NCI-H128 (cell line): ENCODE results near the gene CIDEB.
"Not testable (repeated sequence)": the region's sequence is repeated elsewhere in the genome, so short reads cannot be mapped to it uniquely, and the experiment has no call there.

Source experiments
- DNase-seq: peaks from one replicate; lab custom pipeline; 2025; ENCODE audit not compliant: unreplicated experiment; lab: John Stamatoyannopoulos, UW

Gene CIDEB, protein sequence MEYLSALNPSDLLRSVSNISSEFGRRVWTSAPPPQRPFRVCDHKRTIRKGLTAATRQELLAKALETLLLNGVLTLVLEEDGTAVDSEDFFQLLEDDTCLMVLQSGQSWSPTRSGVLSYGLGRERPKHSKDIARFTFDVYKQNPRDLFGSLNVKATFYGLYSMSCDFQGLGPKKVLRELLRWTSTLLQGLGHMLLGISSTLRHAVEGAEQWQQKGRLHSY

DNA sequence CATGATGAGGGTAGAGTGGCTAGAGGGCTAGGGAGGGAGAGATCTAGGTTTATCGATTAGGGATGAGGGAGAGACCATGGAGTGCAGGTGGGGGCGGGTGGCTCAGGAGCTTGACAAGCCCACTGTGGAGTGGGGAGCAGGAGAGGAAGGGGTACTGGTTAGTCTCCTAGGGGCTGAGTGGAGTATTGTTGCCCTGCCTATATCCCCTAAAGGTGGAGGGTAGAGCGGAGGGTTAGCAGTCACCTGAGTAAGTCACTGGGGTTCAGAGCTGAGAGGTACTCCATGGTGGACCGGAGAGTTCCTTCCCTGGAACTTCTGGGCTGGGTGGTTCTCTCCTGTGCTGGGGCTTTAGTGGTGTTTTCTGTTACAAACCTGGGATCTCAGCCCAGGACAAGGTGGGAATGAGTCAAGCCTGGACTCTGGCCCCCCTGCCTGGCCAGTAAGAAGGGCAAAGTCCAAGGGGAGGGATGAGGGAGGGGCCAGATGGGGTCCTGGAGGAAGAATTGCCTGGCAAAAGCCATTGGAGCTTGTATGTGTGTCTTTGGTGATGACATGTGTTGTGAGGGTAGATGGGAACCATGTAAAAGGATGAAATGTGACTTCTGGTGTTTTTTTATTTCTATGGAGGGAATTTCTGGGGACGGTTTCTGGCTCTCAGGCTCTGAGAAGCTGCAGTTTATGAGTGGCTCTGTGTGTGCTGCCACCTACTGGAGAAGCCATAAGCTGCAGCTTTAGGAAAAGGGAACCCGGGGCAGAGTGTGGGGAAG, at the start of gene CIDEB:
Gene CIDEB, minus strand, starts transcription at position 403 of the 767 bp plus-strand sequence. Its CDS starts 119 bp downstream, at position 284.
- peak; percentile 20 for DNase-seq

DNA sequence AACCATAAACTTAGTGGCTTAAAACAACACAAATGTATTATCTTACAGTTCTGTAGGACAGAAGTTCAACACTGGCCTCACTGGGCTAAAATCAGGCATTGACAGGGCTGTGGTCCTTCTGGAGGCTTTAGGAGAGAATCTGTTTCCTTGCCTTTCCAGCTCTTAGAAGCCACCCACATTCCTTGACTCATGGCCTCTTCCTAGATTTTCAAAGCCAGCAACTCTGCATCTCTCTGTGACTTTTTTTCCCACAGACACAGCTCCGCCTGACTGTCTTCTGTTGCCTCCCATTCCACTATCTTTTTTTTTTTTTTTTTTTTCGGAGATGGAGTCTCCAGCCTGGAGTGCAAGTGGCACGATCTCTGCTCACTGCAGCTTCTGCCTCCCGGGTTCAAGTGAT, 48.4 kb upstream of the CIDEB start:
- DNase-seq: no peak

DNA sequence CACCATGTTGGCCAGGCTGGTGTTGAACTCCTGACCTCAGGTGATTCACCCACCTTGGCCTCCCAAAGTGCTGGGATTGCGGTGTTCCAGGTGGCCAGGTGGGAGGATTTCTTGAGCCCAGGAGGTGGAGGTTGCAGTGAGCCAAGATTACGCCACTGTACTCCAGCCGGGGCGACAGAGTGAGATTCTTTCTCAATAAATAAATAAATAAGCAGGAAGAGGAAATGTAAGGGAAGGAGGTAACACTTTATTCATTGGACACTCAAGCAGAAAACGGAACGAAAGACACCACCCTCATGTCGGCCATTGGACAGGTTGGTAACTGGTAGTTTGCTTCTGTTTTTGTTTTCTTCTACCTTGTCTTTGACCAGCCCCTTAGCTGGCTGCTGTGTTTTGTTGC, 47.2 kb upstream of the CIDEB start:
- DNase-seq: no peak

DNA sequence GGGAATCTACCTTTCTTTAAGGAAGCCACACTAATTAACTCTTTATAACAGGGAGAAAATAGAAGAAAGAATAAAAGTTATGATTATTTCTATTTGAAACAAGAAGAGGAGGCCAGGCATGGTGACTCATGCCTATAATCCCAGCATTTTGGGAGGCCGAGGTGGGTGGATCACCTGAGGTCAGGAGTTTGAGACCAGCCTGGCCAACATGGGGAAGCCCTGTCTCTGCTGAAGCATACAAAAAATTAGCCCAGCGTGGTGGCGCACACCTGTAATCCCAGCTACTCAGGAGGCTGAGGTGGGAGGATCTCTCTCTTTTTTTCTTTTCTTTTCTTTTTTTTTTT, 46.7 kb upstream of the CIDEB start:
- not testable (repeated sequence) for DNase-seq

DNA sequence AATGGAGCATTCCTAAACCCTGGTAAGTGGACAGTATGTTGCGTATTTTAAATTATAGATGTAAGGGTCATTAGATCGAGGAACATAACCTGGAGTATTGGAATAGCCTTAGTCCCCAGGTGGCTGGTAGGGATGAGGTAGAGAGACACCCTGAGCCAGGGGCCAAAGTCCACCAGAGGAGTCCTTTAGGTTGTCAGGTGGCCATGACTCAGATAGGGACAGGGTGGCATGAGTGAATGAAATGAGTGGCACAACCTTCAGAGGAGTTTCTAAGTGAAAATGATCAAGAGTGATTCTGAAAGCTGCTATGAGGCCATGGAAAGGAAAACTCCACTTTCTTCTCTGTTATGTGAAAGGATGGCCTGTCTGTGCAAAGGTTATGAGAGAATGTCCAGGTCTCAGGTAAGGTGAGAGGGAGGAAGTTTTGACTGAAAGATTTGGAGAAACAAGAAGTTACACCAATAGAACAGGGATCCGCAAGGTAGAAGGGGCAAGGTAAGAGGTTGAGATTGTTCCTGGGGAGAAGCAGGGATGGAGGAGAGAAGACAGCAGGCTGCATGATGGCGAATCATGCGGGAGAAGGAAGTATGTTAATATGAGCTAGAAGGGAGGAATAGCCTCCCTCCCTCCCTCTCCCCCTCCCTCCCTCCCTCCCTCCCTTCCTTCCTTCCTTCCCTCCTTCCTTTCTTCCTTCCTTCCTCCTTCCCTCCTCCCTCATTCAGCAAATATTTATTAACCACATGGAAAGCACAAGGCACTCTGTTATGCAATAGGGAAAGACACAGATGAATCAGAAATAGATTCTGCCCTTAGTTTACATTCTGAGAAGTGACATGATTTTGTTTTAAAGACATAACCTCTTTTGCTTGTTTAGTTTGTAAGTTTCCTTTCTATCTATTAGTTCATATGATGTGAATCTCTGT, 46.0 kb upstream of the CIDEB start:
- no peak for DNase-seq

DNA sequence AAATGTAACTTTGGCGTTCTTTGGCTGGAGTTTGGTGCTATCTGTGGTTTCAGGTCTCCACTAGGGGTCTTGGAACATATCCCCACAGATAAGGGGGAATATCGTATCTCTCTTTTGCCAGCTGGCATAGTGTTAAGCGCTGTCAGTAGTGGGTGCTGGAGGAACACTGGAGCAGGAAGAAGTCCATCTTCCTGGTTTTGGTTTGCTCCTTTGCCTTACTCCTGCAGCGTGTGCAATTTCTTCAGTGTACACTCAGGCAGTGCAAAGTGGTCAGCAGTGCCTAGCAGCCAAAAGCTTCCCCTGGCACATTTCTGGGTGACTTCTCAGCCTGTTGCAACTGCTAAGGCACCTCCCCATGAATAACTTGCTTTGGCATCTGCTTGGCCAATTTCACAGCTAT, 43.7 kb upstream of the CIDEB start:
- DNase-seq: no peak

DNA sequence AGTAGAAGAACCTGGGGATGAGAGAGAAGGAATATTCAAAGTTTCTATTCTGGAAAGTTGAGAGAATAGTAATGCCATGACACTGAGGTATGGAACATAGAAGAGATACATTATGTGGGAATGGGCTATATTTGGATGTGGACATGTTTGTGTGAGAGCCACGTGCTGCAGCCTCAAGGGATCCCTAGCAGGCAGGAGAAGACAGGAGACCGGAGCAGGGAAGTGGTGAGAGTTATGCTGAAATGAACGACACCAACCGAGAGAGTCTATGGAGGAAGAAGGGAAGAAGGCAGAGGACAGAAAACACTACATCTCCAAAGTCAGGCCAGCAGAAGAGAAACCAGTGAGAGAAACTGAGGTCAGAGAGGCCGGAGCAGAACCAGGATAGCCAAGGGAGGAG, 42.0 kb upstream of the CIDEB start:
- DNase-seq: no peak

DNA sequence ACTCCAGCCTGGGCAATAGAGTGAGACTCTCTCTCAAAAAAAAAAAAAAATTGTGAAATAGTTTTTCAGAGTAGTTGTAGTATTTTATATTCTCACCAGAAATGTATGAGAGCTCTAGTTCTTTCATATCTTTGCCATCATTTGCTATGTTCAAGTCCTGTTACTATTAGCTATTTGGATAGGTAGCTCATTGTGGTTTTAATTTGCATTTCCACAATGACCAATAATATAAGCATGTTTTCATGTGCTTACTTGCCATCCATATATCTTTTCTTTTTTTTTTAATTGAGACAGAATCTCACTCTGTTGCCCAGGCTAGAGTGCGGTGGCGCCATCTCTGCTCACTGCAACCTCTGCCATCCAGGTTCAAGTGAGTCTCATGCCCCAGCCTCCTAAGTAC, 40.4 kb upstream of the CIDEB start:
- DNase-seq: no peak

DNA sequence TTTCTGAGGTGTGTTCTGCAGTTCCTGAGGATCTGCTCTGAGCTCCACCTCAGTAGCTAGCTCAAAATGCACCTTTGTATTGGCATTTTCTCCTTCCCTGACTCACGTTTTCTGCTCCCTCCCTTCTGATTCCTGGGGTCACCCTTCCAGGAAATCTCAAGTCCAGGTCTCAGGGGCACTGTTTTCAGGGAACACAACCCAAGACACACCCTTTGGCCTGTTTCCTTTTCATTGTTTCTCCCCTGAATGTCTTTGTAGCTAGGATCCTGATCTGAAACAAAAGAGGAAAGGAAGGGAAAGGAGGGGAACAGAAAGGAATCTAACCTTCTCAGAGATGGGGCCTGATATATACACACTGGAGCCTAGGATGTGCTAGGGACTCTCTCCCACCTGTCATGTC, 39.4 kb upstream of the CIDEB start:
- DNase-seq: no peak

DNA sequence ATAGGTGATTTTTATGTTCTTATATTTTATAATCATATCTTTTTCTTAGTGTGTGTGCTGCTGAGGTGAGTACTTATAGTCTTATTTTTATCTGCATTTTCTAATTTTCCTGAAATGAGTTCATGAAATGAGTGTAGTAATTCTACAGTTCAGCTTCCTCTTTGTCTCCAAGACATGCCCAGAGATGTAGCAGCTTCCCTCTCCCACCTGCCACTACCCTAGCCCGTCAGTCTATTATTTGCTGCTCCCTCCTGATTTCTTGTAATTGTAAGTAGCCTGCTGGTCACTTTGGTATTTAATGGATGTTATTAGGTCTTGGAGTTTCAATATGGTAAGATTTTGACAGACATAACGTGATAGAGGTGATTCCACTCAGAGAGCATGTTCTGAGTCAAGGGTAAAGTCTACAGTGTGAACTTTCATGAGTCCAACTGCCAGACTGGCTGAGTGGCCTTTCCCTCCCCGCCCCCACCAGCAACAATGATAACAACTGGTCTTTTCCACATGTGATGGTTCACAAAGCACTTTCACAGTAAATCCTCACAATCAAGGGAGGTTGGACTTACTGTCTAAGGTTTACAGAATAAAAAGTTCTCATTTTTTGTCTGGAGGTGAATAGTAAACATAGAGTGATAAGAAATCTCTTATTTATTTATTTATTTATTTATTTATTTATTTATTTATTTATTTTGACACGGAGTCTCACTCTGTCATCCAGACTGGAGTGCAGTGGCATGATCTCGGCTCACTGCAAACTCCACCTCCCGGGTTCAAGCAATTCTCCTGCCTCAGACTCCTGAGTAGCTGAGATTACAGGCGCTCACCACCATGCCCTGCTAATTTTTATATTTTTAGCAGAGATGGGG, 36.3 kb upstream of the CIDEB start:
- DNase-seq: no peak

DNA sequence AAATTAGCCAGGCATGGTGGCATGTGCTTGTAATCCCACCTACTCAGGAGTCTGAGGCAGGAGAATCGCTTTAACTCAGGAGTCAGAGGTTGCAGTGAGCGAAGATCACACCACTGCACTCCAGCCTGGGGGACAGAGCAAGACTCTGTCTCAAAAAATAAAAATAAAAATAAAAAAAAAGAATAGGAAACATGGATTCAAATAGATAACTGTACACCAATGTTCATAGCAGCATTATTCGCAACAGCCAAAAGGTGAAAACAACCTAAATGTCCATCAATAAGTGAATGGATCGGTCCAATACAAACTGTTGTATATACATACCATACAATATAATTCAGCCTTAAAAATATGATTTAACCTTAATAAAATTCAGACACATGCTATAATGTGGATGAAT, 35.1 kb upstream of the CIDEB start:
- no peak for DNase-seq

DNA sequence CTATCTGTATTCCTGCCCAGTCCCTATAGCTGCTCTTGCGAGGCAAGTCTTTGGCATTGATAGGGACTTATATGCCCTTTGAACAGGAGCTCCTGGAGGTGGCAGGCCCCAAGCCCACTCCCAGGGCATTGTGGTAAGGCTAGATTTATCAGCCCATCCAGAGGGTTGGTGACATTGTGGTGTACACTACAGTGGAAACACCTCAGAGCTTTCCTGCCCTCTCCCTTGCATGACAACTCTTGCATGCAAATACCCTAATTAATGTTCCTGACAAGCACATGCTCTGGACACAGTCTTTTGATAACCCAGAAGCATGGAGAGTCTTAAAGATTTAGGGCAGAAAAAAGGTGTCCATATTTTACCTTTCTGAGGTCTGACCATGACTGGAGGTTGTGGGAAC, 32.8 kb upstream of the CIDEB start:
- DNase-seq: no peak

DNA sequence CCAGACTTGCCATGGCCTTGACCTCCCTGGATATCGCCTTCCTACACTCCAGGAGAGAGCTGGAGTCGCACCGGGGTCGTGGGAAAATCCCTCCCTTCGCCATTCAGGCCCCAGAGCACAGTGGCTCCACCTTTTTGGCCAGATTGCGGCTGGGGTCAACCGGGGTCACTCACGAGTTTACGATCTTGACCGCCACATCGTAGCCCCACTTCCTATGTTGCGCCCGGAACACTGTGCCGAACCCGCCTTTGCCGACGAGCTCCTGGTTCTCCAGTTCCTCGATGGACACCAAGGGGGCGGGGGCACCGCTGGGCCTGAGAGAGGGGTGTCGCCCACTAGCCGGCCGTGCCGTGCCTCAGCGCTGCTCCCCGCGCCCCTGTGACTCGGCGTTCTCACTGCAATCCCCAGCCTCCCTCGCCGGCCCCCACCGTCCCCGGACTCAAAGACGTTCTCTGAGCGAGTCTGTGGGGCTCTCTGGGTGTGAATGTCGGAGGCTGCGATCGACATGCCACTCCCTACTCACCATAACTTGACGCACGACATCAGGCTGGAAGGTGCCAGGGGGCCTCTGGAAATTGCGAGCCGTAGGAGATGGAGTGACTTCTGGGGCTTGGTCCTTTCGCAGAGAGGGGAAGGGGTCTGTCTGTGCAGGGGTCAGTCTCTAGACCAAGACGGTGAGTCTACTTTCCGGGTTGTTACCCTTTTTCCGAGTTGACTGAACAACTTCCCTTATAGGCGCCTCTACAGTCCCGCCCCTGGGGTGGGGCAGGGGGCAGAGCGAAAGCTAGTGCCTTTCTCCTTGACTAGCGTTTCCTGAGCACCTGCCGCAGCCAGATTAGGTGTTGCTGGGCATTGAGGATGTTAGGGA, 31.7 kb upstream of the CIDEB start, which contains the start of gene RIPK3:
Gene RIPK3, minus strand, starts transcription at position 708 of the 868 bp plus-strand sequence. Its CDS starts 165 bp downstream, at position 543.
- DNase-seq: no peak

DNA sequence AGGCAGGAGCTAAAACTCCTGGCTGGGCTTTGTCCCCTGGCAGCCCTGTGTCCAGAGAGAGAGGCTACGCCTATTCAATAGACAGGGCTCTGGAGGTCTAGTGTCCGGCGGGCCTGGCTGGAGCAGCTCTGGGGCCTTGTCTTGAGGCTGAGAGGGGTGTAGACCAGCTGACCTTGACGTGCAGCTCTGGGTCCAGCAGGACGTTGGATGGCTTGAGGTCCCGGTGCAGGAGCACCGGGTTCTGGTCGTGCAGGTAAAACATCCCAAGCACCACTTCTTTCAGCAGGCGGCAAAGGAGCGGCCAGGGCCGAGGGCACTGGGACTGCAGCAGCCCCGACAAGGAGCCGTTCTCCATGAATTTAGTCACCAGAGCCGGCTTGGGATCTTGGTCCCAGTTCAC, 31.1 kb upstream of the CIDEB start:
- no peak for DNase-seq

DNA sequence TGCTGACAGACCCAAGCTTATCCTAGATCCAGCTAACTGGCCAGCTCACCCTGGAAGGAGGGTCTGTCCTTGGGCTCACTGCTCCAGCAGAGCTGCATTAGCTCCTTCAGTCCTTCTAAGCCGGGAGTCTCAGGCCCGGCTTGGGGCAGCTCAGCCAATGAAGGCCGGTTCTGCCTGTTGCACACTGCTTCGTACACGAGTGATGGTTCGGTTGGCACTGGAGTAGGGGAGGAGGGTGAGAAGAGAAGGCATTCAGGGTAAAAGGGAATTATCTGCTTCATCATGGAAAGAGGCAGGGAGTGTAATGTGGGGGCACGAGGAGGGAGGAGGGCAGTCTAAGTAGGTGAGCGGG, 30.0 kb upstream of the CIDEB start:
- DNase-seq: no peak

DNA sequence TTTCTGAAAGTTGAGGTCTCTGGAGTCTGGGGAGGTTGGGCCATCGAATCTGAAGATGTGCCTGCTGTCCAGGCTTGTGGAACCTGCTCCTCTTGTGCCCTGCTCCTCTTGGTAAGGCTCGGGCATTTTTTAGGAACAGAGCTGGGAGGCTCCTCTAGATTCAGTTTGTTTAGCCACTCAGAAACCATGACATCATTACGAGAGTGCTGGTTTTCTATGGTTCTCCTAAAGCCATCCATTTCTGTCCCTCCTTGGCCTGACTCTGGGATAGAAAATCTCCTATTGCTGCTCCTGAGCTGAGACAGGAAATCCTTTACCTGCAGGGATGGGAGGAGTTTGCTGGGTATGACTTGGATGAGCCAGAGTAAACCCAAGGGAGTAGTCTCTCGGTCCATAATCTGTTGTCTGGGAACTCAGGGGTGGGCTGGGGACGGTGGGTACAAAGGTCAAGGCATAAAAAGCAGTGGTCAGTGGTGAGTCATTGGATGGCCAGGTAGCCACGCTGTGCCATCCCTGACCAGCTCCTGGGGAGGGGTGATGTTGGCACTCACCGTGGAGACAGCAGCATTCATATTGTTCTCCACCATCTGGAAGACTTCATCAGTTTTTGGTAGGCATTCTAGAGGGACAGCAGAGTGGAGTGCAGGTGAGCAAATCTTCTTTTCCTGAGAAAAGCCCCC, 29.5 kb upstream of the CIDEB start:
- DNase-seq: no peak

DNA sequence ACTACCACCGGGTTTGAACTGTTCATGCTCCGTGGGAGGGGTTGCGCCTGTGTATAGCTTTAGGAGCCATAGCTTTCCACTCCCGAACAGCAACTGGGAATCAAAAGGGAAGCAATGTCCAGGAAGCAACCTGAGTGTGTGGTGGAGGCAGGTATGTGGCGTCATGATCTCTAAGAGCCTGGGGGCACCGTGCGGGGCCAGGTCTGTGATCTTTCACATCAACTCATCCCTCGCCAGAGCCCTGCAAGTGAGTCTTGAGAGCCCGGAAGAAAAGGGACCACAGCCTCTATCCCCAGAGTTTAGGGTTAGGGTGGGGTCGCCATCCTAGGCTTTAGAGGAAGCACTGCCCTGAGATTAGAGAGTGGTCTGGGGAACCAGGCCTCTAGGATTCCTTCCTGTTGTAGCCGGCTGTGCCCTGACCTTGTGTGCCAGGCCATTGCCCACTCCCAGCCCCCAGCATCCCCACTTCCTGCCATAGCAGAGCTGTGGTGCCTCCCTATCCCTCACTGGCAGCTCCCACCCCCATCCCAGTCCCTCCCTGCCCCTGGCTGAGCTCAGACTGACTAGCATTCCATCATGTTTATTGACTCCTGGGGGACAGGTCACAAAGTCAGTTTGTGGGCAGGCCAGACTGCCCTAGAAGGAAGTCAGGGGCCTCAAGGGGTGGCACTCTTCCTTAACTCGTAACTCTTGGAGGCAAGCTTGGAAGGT, 27.8 kb upstream of the CIDEB start:
- DNase-seq: no peak

DNA sequence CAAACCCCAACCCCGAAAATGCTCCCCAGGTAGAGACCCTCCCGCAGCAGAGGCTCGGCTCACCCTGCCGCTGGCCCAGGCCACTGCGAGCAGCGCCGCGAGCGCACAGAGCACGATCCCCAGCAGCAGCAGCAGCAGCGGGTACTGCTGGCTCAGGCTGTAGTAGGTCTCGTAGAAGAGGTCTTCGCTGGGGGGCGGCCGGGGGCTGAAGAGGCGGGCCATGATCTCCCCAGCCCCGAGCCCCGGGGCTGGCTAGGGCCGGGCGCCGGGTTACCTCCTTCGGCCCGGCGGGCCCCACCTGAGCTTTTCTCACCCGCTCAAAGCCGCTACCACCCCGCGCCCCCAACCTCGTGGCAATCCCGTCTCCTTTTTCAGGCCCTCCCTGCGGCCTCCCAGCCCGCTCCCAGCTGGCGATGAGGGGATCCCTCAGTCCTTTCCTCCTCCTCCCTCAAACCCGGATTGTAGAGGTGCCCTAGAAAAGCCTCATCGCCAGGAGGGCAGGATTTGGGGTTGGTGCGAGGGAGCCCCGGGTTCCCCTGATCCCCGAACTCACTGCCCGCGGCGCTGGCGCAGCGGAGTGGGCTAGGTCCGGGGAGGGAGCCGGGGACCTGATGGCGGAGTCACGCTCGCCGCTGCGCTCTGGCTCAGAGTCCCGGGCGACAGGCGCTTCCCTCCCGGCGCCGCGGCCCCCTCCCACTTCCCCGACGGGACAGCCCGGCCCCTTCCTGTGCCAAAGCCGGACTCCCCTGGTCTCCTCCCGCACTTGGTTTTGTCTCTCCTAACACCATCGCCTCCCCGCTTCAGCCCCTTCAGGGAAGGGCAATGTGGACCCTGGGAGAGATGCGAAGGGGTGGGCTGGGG, 26.9 kb upstream of the CIDEB start, which contains the start of gene ADCY4:
Gene ADCY4, minus strand, starts transcription at position 641 of the 861 bp plus-strand sequence. Its CDS starts 419 bp downstream, at position 222.
- DNase-seq: no peak
